ENCODE results near the gene PPAN. TPM values are rescaled to one million over a fixed set of nuclear protein-coding genes. Genes with fewer than 3 reads are reported as not detected.

Gene PPAN
- total and polyA plus RNA-seq, 12 donors: 17.6 to 47.7 (median 20.8) TPM

- Histone ChIP-seq H3K9me3 (no peaks in the 10 kb centered on the region), H3K36me3 (peaks cover 0 to 23% (median 0%) of the 10 kb centered on the region in 9 donors), H3K27me3 (no peaks in the 10 kb centered on the region), H3K4me3 (peak overlapping the region; percentile 23 to 62 (median 54)), H3K4me1 (peaks cover 0 to 23% (median 12%) of the 10 kb centered on the region in 9 donors), H3K27ac (peak overlapping the region in 9 of 10 donors; percentile 27 to 86 (median 61))
- peak in 3 of 8 donors; percentile 4 to 12 (median 10) for ATAC-seq
- no peak for TF ChIP-seq CTCF (IDR thresholded peaks at IDR 0.05)
- WGBS, 2 donors: 18 to 19% methylated on average over 26 of the region's 26 CpGs
- intact Hi-C loops (cut with DNase I): no loop called here
- no peak for DNase-seq
Measured at GRCh38 chr19:10096615-10096963, 9.6 kb upstream of the PPAN start.

- intact Hi-C loops (cut with DNase I): no loop called here
- no peaks in the 10 kb centered on the region for H3K27me3 ChIP-seq
Measured at GRCh38 chr19:10100163-10100785, 5.9 kb upstream of the PPAN start.

GRCh38 chr19:10102787-10103236 is 3.4 kb upstream of the PPAN start:
- Histone ChIP-seq H3K4me1 (peaks cover 5 to 49% (median 15%) of the 10 kb centered on the region in 9 donors), H3K27me3 (no peaks in the 10 kb centered on the region), H3K4me3 (no peak overlapping the region), H3K9me3 (no peaks in the 10 kb centered on the region), H3K36me3 (peaks cover 0 to 7% (median 5%) of the 10 kb centered on the region in 9 donors), H3K27ac (peak overlapping the region in 1 of 10 donors; percentile 86)
- DNase-seq (no peak), ATAC-seq (no peak)
- TF ChIP-seq CTCF (IDR thresholded peaks at IDR 0.05): no peak
- WGBS, 2 donors: 75 to 83% methylated on average over 7 of the region's 7 CpGs
- intact Hi-C loops (cut with DNase I): no loop called here

More at GRCh38 chr19:10100163-10100785, 5.9 kb upstream of the PPAN start:
- Histone ChIP-seq H3K36me3 (no peaks in the 10 kb centered on the region), H3K4me1 (peaks cover 0 to 43% (median 12%) of the 10 kb centered on the region in 9 donors), H3K9me3 (no peaks in the 10 kb centered on the region), H3K4me3 (no peak overlapping the region), H3K27ac (no peak overlapping the region)
- no peak for ATAC-seq
- TF ChIP-seq CTCF (IDR thresholded peaks at IDR 0.05): no peak
- no peak for DNase-seq
- WGBS, 2 donors: 88 to 94% methylated on average over 5 of the region's 5 CpGs

GRCh38 chr19:10104130-10104513 is 2.0 kb upstream of the PPAN start:
- Histone ChIP-seq H3K27ac (peak overlapping the region in 1 of 10 donors; percentile 85), H3K9me3 (no peaks in the 10 kb centered on the region), H3K27me3 (no peaks in the 10 kb centered on the region), H3K36me3 (peaks cover under 1 to 20% (median 10%) of the 10 kb centered on the region in 9 donors), H3K4me1 (peaks cover 5 to 51% (median 15%) of the 10 kb centered on the region in 9 donors), H3K4me3 (no peak overlapping the region)
- TF ChIP-seq CTCF (IDR thresholded peaks at IDR 0.05): no peak
- intact Hi-C loops (cut with DNase I): no loop called here
- DNase-seq (no peak), ATAC-seq (no peak)
